ENCODE measurements around the gene AREL1. TPM values are rescaled to one million over a fixed set of nuclear protein-coding genes. Genes with fewer than 3 reads are reported as not detected.
A peak's percentile ranks its signal among the peaks of the same experiment; 100 is the strongest.
"Not testable (repeated sequence)": the region's sequence is repeated elsewhere in the genome, so short reads cannot be mapped to it uniquely, and the experiment has no call there.

The AREL1 gene, protein sequence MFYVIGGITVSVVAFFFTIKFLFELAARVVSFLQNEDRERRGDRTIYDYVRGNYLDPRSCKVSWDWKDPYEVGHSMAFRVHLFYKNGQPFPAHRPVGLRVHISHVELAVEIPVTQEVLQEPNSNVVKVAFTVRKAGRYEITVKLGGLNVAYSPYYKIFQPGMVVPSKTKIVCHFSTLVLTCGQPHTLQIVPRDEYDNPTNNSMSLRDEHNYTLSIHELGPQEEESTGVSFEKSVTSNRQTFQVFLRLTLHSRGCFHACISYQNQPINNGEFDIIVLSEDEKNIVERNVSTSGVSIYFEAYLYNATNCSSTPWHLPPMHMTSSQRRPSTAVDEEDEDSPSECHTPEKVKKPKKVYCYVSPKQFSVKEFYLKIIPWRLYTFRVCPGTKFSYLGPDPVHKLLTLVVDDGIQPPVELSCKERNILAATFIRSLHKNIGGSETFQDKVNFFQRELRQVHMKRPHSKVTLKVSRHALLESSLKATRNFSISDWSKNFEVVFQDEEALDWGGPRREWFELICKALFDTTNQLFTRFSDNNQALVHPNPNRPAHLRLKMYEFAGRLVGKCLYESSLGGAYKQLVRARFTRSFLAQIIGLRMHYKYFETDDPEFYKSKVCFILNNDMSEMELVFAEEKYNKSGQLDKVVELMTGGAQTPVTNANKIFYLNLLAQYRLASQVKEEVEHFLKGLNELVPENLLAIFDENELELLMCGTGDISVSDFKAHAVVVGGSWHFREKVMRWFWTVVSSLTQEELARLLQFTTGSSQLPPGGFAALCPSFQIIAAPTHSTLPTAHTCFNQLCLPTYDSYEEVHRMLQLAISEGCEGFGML
- total RNA-seq (10 to 100 TPM; 27.3 to 54.7 (median 41.7) TPM), polyA plus RNA-seq (1 to 10 TPM; 5.9 to 9.8 (median 8.2) TPM)
- long read RNA-seq, donor 1 = 0 reads
- long read RNA-seq, donor 2 = 0 reads

DNA sequence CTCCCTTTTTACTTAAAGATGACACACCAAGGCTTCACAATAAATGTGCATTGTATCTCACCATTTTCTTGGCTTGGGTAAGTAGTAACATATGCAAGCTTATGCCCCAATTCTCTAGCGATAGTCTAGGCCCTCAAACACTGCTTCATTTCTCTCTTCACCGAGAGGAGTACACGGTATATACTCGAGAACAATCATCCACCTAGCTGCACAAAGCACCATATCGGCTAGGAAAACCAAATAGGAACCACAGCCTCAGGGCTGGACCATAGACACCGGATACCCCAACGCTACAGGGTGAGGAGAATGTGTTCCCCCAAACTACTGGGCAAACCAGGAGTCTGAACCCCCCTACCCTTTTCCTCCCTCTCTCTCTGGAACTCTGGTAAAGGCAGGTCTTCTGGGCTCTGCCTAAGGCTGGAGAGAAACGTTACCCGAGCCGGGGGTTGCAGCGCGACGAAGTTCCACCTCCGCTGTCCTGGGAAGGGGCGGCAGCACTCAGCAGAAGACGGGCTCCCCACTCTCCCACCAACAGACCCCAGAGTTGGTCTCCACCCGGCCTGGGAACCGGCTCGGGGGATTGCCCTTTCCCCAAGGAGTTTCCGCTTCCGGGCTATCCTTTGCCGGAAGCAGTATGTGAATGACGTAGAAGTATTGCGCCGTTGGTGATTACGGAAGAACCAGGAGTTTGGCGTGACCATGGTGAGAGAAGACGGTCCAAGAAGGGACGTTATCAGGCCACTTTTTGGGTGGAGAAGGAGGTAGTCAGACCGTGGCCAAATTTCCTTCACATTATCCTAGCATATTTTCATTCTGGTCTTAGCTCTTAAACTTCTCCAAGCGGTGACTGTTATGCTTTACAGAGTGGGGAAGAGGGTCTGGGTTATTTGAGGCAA is at the start of gene AREL1, which contains the start of gene FCF1:
AREL1 (minus strand) TSS at position 582 of the 896 bp plus-strand sequence. CDS start 27,465 bp downstream, outside the sequence.
FCF1 (plus strand) TSS at position 646 of the 896 bp plus-strand sequence; CDS start at position 700, 54 bp downstream.
- intact Hi-C loops (cut with DNase I; ENCODE audit: low total_unique reads) = no loop called here
- 0 to 1% (median 1%) methylated on average over 30 to 31 of the region's 31 CpGs for WGBS, 5 donors
- Histone ChIP-seq H3K4me3 (peak within 1 kb of the TSS; percentile 70 to 92 (median 77)), H3K36me3 (peaks cover 3 to 36% (median 24%) of the 10 kb centered on the region in 6 donors), H3K27me3 (replicated peaks in 1 of 7) (no peaks in the 10 kb centered on the region), H3K27ac (peak within 1 kb of the TSS; percentile 75 to 95 (median 88)), H3K9me3 (no peaks in the 10 kb centered on the region), H3K4me1 (peaks cover 23 to 76% (median 47%) of the 10 kb centered on the region in 6 donors)
- TF ChIP-seq POLR2AphosphoS5 (IDR thresholded peaks at IDR 0.05) (peak; percentile 90 to 97 (median 94)), POLR2A (IDR thresholded peaks at IDR 0.05) (peak in 2 of 3 donors; percentile 46 to 72)
- TF ChIP-seq, protein P1, sequence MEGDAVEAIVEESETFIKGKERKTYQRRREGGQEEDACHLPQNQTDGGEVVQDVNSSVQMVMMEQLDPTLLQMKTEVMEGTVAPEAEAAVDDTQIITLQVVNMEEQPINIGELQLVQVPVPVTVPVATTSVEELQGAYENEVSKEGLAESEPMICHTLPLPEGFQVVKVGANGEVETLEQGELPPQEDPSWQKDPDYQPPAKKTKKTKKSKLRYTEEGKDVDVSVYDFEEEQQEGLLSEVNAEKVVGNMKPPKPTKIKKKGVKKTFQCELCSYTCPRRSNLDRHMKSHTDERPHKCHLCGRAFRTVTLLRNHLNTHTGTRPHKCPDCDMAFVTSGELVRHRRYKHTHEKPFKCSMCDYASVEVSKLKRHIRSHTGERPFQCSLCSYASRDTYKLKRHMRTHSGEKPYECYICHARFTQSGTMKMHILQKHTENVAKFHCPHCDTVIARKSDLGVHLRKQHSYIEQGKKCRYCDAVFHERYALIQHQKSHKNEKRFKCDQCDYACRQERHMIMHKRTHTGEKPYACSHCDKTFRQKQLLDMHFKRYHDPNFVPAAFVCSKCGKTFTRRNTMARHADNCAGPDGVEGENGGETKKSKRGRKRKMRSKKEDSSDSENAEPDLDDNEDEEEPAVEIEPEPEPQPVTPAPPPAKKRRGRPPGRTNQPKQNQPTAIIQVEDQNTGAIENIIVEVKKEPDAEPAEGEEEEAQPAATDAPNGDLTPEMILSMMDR (IDR thresholded peaks at IDR 0.05 in 8 of 11, conservative IDR thresholded peaks at IDR 0.05 in 3 of 11) = peak in 1 of 11 experiments; percentile 7
- peak; percentile 90 for DNase-seq

DNA sequence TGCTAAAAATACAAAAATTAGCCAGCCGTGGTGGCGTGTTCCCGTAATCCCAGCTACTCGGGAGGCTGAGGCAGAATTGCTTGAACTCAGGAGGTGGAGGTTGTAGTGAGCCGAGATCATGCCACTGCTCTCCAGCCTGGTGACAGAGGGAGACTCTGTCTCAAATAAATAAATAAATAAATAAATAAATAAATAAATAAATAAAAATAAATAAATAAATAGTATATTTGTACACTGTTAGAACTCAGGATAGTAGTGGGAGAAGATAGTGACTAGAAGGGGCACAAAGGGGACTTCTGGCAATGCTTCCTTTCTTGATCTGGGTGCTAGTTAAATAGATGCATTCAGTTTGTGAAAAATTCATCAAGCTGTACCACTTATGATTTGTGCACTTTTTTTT is 45.6 kb upstream of the AREL1 start:
- WGBS, 5 donors = 80 to 97% (median 91%) methylated on average over 5 of the region's 5 CpGs
- H3K27me3 ChIP-seq (replicated peaks in 1 of 7); H3K36me3 ChIP-seq; H3K9me3 ChIP-seq; DNase-seq; H3K27ac ChIP-seq; H3K4me3 ChIP-seq; intact Hi-C loops (cut with DNase I; ENCODE audit: low total_unique reads): not testable (repeated sequence)
- H3K4me1 ChIP-seq = peaks cover 0 to 11% (median 7%) of the 10 kb centered on the region in 6 donors

DNA sequence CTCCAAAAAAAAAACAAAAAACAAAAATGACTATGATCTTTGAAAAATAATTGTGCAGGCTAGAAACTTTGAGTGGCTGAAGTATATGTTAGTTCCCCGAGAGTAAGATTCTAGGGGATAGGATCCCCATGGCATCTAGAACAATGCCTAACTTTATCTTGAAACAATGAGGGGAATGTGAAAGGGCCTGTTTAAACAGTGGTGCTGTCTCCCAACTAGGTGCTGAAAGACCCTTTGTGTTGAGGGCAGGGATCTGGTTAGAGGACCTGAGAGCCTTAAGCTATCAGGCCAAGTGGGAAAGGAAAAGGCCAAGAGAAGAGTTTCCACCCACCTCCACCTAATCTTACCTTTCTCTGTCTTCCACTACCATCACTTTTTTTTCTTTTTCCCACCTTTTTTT is 43.4 kb upstream of the AREL1 start:
- DNase-seq = no peak
- Histone ChIP-seq H3K27ac (no peak overlapping the region), H3K4me1 (no peaks in the 10 kb centered on the region), H3K36me3 (no peaks in the 10 kb centered on the region), H3K27me3 (replicated peaks in 1 of 7) (no peaks in the 10 kb centered on the region), H3K4me3 (no peak overlapping the region), H3K9me3 (peaks cover 0 to 22% (median 20%) of the 10 kb centered on the region in 8 donors)
- intact Hi-C loops (cut with DNase I; ENCODE audit: low total_unique reads) = no loop called here
- WGBS, 5 donors = 89 to 100% (median 92%) methylated on average over 1 of the region's 1 CpG
- TF ChIP-seq POLR2A (IDR thresholded peaks at IDR 0.05) (no peak), POLR2AphosphoS5 (IDR thresholded peaks at IDR 0.05) (no peak)
- TF ChIP-seq, protein P1 (IDR thresholded peaks at IDR 0.05 in 8 of 11, conservative IDR thresholded peaks at IDR 0.05 in 3 of 11) = no peak

DNA sequence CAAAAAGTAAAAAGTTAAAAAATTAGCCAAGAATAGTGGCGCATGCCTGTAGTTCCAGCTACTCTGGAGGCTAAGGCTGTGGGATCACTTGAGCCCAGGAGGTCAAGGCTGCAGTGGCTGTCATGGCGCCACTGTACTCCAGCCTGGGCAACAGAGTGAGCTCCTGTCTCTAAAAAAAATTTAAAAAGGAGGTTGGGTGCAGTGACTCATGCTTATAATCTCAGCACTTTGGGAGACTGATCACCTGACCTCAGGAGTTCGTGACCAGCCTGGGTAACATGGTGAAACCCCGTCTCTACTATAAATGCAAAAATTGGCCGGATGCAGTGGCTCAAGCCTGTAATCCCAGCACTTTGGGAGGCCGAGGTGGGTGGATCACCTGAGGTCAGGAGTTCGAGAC is 42.0 kb upstream of the AREL1 start:
- no peak for DNase-seq
- intact Hi-C loops (cut with DNase I; ENCODE audit: low total_unique reads) = no loop called here
- Histone ChIP-seq H3K27me3 (replicated peaks in 1 of 7) (no peaks in the 10 kb centered on the region), H3K9me3 (peaks cover 0 to 22% (median 20%) of the 10 kb centered on the region in 8 donors), H3K36me3 (no peaks in the 10 kb centered on the region), H3K27ac (no peak overlapping the region), H3K4me1 (no peaks in the 10 kb centered on the region), H3K4me3 (no peak overlapping the region)
- TF ChIP-seq, protein P1 (IDR thresholded peaks at IDR 0.05 in 8 of 11, conservative IDR thresholded peaks at IDR 0.05 in 3 of 11) = no peak
- TF ChIP-seq POLR2AphosphoS5 (IDR thresholded peaks at IDR 0.05) = no peak
- TF ChIP-seq POLR2A (IDR thresholded peaks at IDR 0.05) = no peak
- WGBS, 5 donors = 91 to 95% (median 92%) methylated on average over 6 to 7 of the region's 7 CpGs
